IMR-90 (cell line): ENCODE measurements around the gene PRKACB.

Experiments
- CEBPB ChIP-seq: IDR thresholded peaks from 2 replicates; pipeline ENCODE4 v1.6.1; 2012; ENCODE audit warnings: low read depth, low read length, improper control_type of control experiment
- FOS ChIP-seq: fragments of 150-350 bp; IDR thresholded peaks from 2 replicates; pipeline ENCODE4 v1.6.1; 2016; ENCODE audit warnings: low read depth, low read length
- POLR2A ChIP-seq: IDR thresholded peaks from 2 replicates; pipeline ENCODE4 v1.6.1; 2012; ENCODE audit warnings: mild to moderate bottlenecking, low read depth, low read length
- RCOR1 ChIP-seq: IDR thresholded peaks from 2 replicates; pipeline ENCODE4 v1.6.1; 2012; ENCODE audit warnings: mild to moderate bottlenecking, low read length, improper control_type of control experiment; ENCODE audit not compliant: insufficient replicate concordance
- TF ChIP-seq, protein P1 (sequence below): conservative IDR thresholded peaks from 2 replicates; pipeline ENCODE4 v1.5.1; 2012; ENCODE audit warnings: mild to moderate bottlenecking, low read depth, low read length, improper control_type of control experiment

DNA sequence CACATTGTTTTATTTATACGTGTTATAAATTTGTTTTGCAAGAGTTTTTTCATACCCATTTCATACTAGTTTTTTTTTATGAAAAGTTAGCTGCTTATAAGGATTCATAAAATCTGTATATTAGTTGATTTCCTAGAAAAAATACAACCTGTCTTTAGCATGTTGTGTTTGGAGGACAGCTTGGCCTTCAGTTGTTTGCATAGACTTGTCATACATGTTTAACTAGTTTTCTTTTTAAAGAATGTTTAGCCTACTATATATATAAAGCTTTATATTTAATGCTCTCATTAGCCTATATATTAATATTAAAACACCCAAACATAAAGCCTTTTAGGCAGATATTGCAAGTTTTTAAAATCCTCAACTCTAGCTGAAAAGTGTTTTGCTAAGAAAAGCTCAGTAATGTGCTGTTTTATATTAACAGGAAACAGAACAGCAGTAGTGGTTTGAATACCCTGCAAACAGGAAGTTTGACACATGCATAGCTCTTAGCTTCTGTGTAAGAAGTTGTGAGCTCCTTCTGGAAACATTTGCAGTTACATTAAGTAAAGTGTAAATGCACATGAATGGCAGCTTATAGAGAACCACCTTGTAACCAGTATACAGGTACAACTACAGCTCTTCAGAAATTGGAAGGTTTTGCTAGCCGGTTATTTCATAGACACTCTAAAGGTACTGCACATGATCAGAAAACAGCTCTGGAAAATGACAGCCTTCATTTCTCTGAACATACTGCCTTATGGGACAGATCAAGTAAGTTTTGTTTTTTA, at the start of gene PRKACB:
- TF ChIP-seq, protein P1, sequence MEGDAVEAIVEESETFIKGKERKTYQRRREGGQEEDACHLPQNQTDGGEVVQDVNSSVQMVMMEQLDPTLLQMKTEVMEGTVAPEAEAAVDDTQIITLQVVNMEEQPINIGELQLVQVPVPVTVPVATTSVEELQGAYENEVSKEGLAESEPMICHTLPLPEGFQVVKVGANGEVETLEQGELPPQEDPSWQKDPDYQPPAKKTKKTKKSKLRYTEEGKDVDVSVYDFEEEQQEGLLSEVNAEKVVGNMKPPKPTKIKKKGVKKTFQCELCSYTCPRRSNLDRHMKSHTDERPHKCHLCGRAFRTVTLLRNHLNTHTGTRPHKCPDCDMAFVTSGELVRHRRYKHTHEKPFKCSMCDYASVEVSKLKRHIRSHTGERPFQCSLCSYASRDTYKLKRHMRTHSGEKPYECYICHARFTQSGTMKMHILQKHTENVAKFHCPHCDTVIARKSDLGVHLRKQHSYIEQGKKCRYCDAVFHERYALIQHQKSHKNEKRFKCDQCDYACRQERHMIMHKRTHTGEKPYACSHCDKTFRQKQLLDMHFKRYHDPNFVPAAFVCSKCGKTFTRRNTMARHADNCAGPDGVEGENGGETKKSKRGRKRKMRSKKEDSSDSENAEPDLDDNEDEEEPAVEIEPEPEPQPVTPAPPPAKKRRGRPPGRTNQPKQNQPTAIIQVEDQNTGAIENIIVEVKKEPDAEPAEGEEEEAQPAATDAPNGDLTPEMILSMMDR: no peak
- no peak for TF ChIP-seq RCOR1
- no peak for TF ChIP-seq POLR2A
- TF ChIP-seq CEBPB: no peak
- no peak for TF ChIP-seq FOS
